Measurements from ENCODE around the gene PTTG2.

PTTG2 gene

GRCh38 chr4:37976991-37977470, 16.8 kb downstream of the PTTG2 start:
- peak overlapping the region; percentile 70 for H2AFZ ChIP-seq (ENCODE audit: low read depth, low read length, severe bottlenecking)
- H3K4me3 ChIP-seq (ENCODE audit: insufficient read depth, low read length, poor library complexity, severe bottlenecking) = peak overlapping the region; percentile 90
- peak overlapping the region; percentile 95 for H3K4me2 ChIP-seq (ENCODE audit: low read depth, low read length, poor library complexity, severe bottlenecking)
- no peak overlapping the region for H3K27ac ChIP-seq (ENCODE audit: low read depth, low read length)
- no peaks in the 10 kb centered on the region for H3K36me3 ChIP-seq (ENCODE audit: low read length)
- H3K9ac ChIP-seq (ENCODE audit: low read length) = peak overlapping the region; percentile 89
- peaks cover 15% of the 10 kb centered on the region for H4K20me1 ChIP-seq (ENCODE audit: low read depth, low read length)
- H3K79me2 ChIP-seq (ENCODE audit: insufficient read depth, low read length) = peaks cover 12% of the 10 kb centered on the region; the same call in 1 of the 2 replicates
- peaks cover 32% of the 10 kb centered on the region for H3F3A ChIP-seq (ENCODE audit: insufficient read depth)
- no peak for TF ChIP-seq EZH2phosphoT487 (conservative IDR thresholded peaks at IDR 0.05; ENCODE audit: low read length)
- no peak for TF ChIP-seq CTCF (IDR thresholded peaks at IDR 0.05; ENCODE audit: insufficient read depth, low read length, poor library complexity, severe bottlenecking)
- H3K9me3 ChIP-seq (ENCODE audit: insufficient read depth, low read length) = no peaks in the 10 kb centered on the region
- H3K27me3 ChIP-seq (ENCODE audit: low read length) = no peaks in the 10 kb centered on the region
- H3K9me2 ChIP-seq (replicated peaks; ENCODE audit: insufficient read depth, low read length) = no peaks in the 10 kb centered on the region

- TF ChIP-seq EZH2phosphoT487 (conservative IDR thresholded peaks at IDR 0.05; ENCODE audit: low read length) = no peak
- TF ChIP-seq CTCF (IDR thresholded peaks at IDR 0.05; ENCODE audit: insufficient read depth, low read length, poor library complexity, severe bottlenecking) = peak; percentile 49
- H3F3A ChIP-seq (ENCODE audit: insufficient read depth) = peaks cover 32% of the 10 kb centered on the region
- H3K36me3 ChIP-seq (ENCODE audit: low read length) = no peaks in the 10 kb centered on the region
- peak overlapping the region; percentile 95 for H3K4me2 ChIP-seq (ENCODE audit: low read depth, low read length, poor library complexity, severe bottlenecking)
- H3K27me3 ChIP-seq (ENCODE audit: low read length) = no peaks in the 10 kb centered on the region
- H3K9me3 ChIP-seq (ENCODE audit: insufficient read depth, low read length) = no peaks in the 10 kb centered on the region
- H2AFZ ChIP-seq (ENCODE audit: low read depth, low read length, severe bottlenecking) = peak overlapping the region; percentile 81
- peak overlapping the region; percentile 27; the same call in 1 of the 2 replicates for H3K27ac ChIP-seq (ENCODE audit: low read depth, low read length)
- H3K4me3 ChIP-seq (ENCODE audit: insufficient read depth, low read length, poor library complexity, severe bottlenecking) = peak overlapping the region; percentile 90
- peaks cover 19% of the 10 kb centered on the region for H3K79me2 ChIP-seq (ENCODE audit: insufficient read depth, low read length)
- H3K9me2 ChIP-seq (replicated peaks; ENCODE audit: insufficient read depth, low read length) = no peaks in the 10 kb centered on the region
- peak overlapping the region; percentile 89 for H3K9ac ChIP-seq (ENCODE audit: low read length)
- H4K20me1 ChIP-seq (ENCODE audit: low read depth, low read length) = peaks cover 15% of the 10 kb centered on the region
These were observed 17.5 kb downstream of the PTTG2 start for GRCh38 chr4:37977471-37978247.

GRCh38 chr4:37978248-37978924, 18.2 kb downstream of the PTTG2 start:
- TF ChIP-seq EZH2phosphoT487 (conservative IDR thresholded peaks at IDR 0.05; ENCODE audit: low read length) (no peak), CTCF (IDR thresholded peaks at IDR 0.05; ENCODE audit: insufficient read depth, low read length, poor library complexity, severe bottlenecking) (no peak)
- Histone ChIP-seq H3K27ac (ENCODE audit: low read depth, low read length) (no peak overlapping the region), H2AFZ (ENCODE audit: low read depth, low read length, severe bottlenecking) (no peak overlapping the region), H4K20me1 (ENCODE audit: low read depth, low read length) (peaks cover 15% of the 10 kb centered on the region), H3K4me2 (ENCODE audit: low read depth, low read length, poor library complexity, severe bottlenecking) (peak overlapping the region; percentile 95), H3F3A (ENCODE audit: insufficient read depth) (peaks cover 32% of the 10 kb centered on the region), H3K9me3 (ENCODE audit: insufficient read depth, low read length) (no peaks in the 10 kb centered on the region), H3K79me2 (ENCODE audit: insufficient read depth, low read length) (peaks cover 20% of the 10 kb centered on the region), H3K9ac (ENCODE audit: low read length) (peak overlapping the region; percentile 89), H3K4me3 (ENCODE audit: insufficient read depth, low read length, poor library complexity, severe bottlenecking) (peak overlapping the region; percentile 90), H3K9me2 (replicated peaks; ENCODE audit: insufficient read depth, low read length) (no peaks in the 10 kb centered on the region), H3K36me3 (ENCODE audit: low read length) (no peaks in the 10 kb centered on the region), H3K27me3 (ENCODE audit: low read length) (no peaks in the 10 kb centered on the region)
